IMR-90 (cell line): Measurements from ENCODE around the gene CTBP2. TPM values are rescaled to one million over a fixed set of nuclear protein-coding genes. Genes with fewer than 3 reads are reported as not detected.

ENCODE experiments used
- ATAC-seq: fragments of 200-7000 bp; cut with Tn5 transposase; 2 replicates; pipeline ENCODE4 v1.9.1; 2020; ENCODE audit warnings: low read depth, mild to moderate bottlenecking, moderate library complexity
- BruUV-seq: library from RNA; stranded (reverse); fragments of 400-500 nt; replicated peaks from 2 replicates; lab custom pipeline; 2021; lab: Mats Ljungman, UMichigan
- CTCF ChIA-PET: fragments of 300-600 bp; formaldehyde crosslinking; extraction: SDS; loops from one replicate; lab custom pipeline; 2021; ENCODE audit warnings: antibody characterized with exemption; lab: Yijun Ruan, JAX
- POLR2A ChIA-PET: fragments of 300-600 bp; sonication (Branson Sonifier 250); formaldehyde crosslinking; loops from one replicate; lab custom pipeline; 2022; ENCODE audit warnings: antibody characterized with exemption; ENCODE audit not compliant: unreplicated experiment; lab: Charles Lee
- DNase-seq: peaks from one replicate; pipeline ENCODE4 v3.0.0; 2013
- H2AFZ ChIP-seq: replicated peaks from 2 replicates; pipeline ENCODE3; 2013; ENCODE audit warnings: low read length, mild to moderate bottlenecking; ENCODE audit not compliant: poor library complexity
- H2AK5ac ChIP-seq: 2 replicates; pipeline ENCODE4 v1.6.1; 2013; ENCODE audit warnings: low read depth, low read length, inconsistent platforms
- H2AK9ac ChIP-seq: replicated peaks from 2 replicates; pipeline ENCODE3; 2013; ENCODE audit warnings: mild to moderate bottlenecking, low read depth, low read length, moderate library complexity; ENCODE audit not compliant: poor library complexity
- H2BK120ac ChIP-seq: 2 replicates; pipeline ENCODE4 v1.6.1; 2013; ENCODE audit warnings: low read depth, low read length, inconsistent platforms
- H2BK15ac ChIP-seq: 3 replicates; pipeline ENCODE4 v1.6.1; 2013; ENCODE audit warnings: low read depth, low read length, inconsistent platforms
- H2BK20ac ChIP-seq: 2 replicates; pipeline ENCODE4 v1.6.1; 2013; ENCODE audit warnings: low read depth, mild to moderate bottlenecking, inconsistent platforms, low read length, moderate library complexity
- H2BK5ac ChIP-seq: 2 replicates; pipeline ENCODE4 v1.6.1; 2013; ENCODE audit warnings: mild to moderate bottlenecking, low read depth, low read length, inconsistent platforms; ENCODE audit not compliant: poor library complexity, severe bottlenecking
- H3K14ac ChIP-seq: replicated peaks from 2 replicates; pipeline ENCODE4 v1.6.1; 2013; ENCODE audit warnings: low read depth, low read length, inconsistent platforms
- H3K18ac ChIP-seq: 2 replicates; pipeline ENCODE4 v1.6.1; 2013; ENCODE audit warnings: low read depth, low read length, control low read depth
- H3K23ac ChIP-seq: 2 replicates; pipeline ENCODE4 v1.6.1; 2013; ENCODE audit warnings: low read depth, low read length, inconsistent platforms
- H3K27ac ChIP-seq: 2 replicates; pipeline ENCODE4 v1.5.1; 2013; ENCODE audit warnings: mild to moderate bottlenecking, control low read depth, low read length; ENCODE audit not compliant: insufficient read depth
- H3K27me3 ChIP-seq: 2 replicates; pipeline ENCODE4 v1.6.1; 2013; ENCODE audit warnings: low read length; ENCODE audit not compliant: control insufficient read depth, insufficient read depth
- H3K36me3 ChIP-seq: 2 replicates; pipeline ENCODE4 v1.6.1; 2013; ENCODE audit warnings: low read length, mixed read lengths; ENCODE audit not compliant: control insufficient read depth, insufficient read depth
- H3K4ac ChIP-seq: 2 replicates; pipeline ENCODE4 v1.6.1; 2013; ENCODE audit warnings: low read depth, low read length, inconsistent platforms
- H3K4me1 ChIP-seq: 2 replicates; pipeline ENCODE4 v1.6.1; 2013; ENCODE audit warnings: low read length, mixed read lengths; ENCODE audit not compliant: control insufficient read depth, insufficient read depth
- H3K4me2 ChIP-seq: 2 replicates; pipeline ENCODE4 v1.6.1; 2013; ENCODE audit warnings: low read depth, mild to moderate bottlenecking, control low read depth, low read length, moderate library complexity
- H3K4me3 ChIP-seq: 2 replicates; pipeline ENCODE4 v1.5.1; 2013; ENCODE audit warnings: low read depth, mild to moderate bottlenecking, control low read depth, low read length, moderate library complexity; ENCODE audit not compliant: insufficient read depth
- H3K56ac ChIP-seq: 2 replicates; pipeline ENCODE4 v1.6.1; 2013; ENCODE audit warnings: low read length, inconsistent platforms; ENCODE audit not compliant: insufficient read depth; ENCODE audit errors: extremely low read depth
- H3K79me1 ChIP-seq, 2 experiments: 2 replicates each; pipeline ENCODE4 v1.6.1; 2013; ENCODE audit warnings: low read length in 2 of 2, inconsistent platforms in 1 of 2, low read depth in 1 of 2
- H3K9ac ChIP-seq: 2 replicates; pipeline ENCODE4 v1.6.1; 2013; ENCODE audit warnings: low read depth, low read length, control low read depth
- H3K9me1 ChIP-seq: 2 replicates; pipeline ENCODE4 v1.6.1; 2013; ENCODE audit warnings: low read length, inconsistent platforms; ENCODE audit not compliant: insufficient read depth
- H3K9me3 ChIP-seq: 2 replicates; pipeline ENCODE4 v1.6.1; 2013; ENCODE audit warnings: low read length; ENCODE audit not compliant: control insufficient read depth, insufficient read depth
- H4K20me1 ChIP-seq: 2 replicates; pipeline ENCODE4 v1.6.1; 2013; ENCODE audit warnings: low read length, inconsistent platforms; ENCODE audit not compliant: insufficient read depth
- H4K5ac ChIP-seq: 2 replicates; pipeline ENCODE4 v1.6.1; 2013; ENCODE audit warnings: mild to moderate bottlenecking, low read depth, low read length, control low read depth
- H4K8ac ChIP-seq, 2 experiments: 2 replicates each; pipeline ENCODE4 v1.6.1; 2013; ENCODE audit warnings: low read depth in 2 of 2, low read length in 2 of 2, control low read depth in 1 of 2, inconsistent platforms in 1 of 2
- H4K91ac ChIP-seq: 2 replicates; pipeline ENCODE4 v1.6.1; 2013; ENCODE audit warnings: low read depth, low read length, inconsistent platforms; ENCODE audit not compliant: insufficient read depth
- CHD1 ChIP-seq: IDR thresholded peaks from 2 replicates; pipeline ENCODE4 v1.6.1; 2012; ENCODE audit warnings: low read depth, low read length, improper control_type of control experiment
- FOS ChIP-seq: fragments of 150-350 bp; IDR thresholded peaks from 2 replicates; pipeline ENCODE4 v1.6.1; 2016; ENCODE audit warnings: low read depth, low read length
- WGBS, 2 experiments: methylation state at CpG; one replicate each; pipeline versions ENCODE4 v1.1.5 to v1.1.7; 2013; ENCODE audit warnings: missing lambda C conversion rate in 2 of 2; ENCODE audit not compliant: insufficient read length in 1 of 2; ENCODE audit errors: extremely low coverage in 2 of 2; 5-methylcytosine and 5-hydroxymethylcytosine counted together
- dilution Hi-C: fragments of 300-500 bp; cut with HindIII; formaldehyde crosslinking; loops from one replicate; pipeline ENCODE4 v1.14.3; 2018; ENCODE audit warnings: low sequenced_read_pairs; ENCODE audit not compliant: unreplicated experiment
- in situ Hi-C: fragments of 300-500 bp; cut with MboI; formaldehyde crosslinking; loops from 3 replicates; pipeline ENCODE4 v1.14.3; 2019; ENCODE audit warnings: low sequenced_read_pairs, inconsistent platforms, mixed read lengths
- intact Hi-C: fragments of 100-400 bp; cut with micrococcal nuclease; formaldehyde crosslinking; loops from 2 replicates; pipeline ENCODE4 v1.10.0; 2022
- polyA plus RNA-seq, 3 experiments: library from polyadenylated mRNA; depleted of rRNA; stranded (reverse); fragments of >200 nt; gene quantifications; 2 replicates each; pipeline ENCODE4 v1.2.3, GENCODE V29; 2012; ENCODE audit warnings: low replicate concordance in 1 of 3
- total RNA-seq: library from RNA; depleted of rRNA; stranded (reverse); fragments of >200 nt; gene quantifications from 2 replicates; pipeline ENCODE4 v1.2.3, GENCODE V29; 2012
- TF ChIP-seq, protein P1 (sequence below): conservative IDR thresholded peaks from 2 replicates; pipeline ENCODE4 v1.5.1; 2012; ENCODE audit warnings: mild to moderate bottlenecking, low read depth, low read length, improper control_type of control experiment

Gene CTBP2
- total and polyA plus RNA-seq, 2 of the 4 experiments (the other 2 are of a cell fraction): 81.0 to 86.6 TPM

GRCh38 chr10:125118011-125118611 is 42.3 kb downstream of the CTBP2 start:
- Histone ChIP-seq H3K4me2 (no peak overlapping the region; the same call in 1 of the 2 replicates), H3K14ac (0 out of 2 replicates have a peak overlapping the region, but pooled peaks have one; percentile 3), H3K36me3 (peaks cover 6% of the 10 kb centered on the region; the same call in 1 of the 2 replicates), H2BK5ac (no peak overlapping the region), H3K27ac (peak overlapping the region; percentile 4; the same call in 1 of the 2 replicates), H3K9me1 (peaks cover 68% of the 10 kb centered on the region), H3K56ac (no peak overlapping the region), H2AFZ (no peak overlapping the region), H3K4me1 (peaks cover 24% of the 10 kb centered on the region; the same call in 1 of the 2 replicates), H4K91ac (0 out of 2 replicates have a peak overlapping the region, but pooled peaks have one; percentile 32), H2AK9ac (no peak overlapping the region), H3K9ac (no peak overlapping the region), H4K8ac (peak overlapping the region in 1 of 2 experiments; percentile 19; a peak in 2 of 4 replicates), H4K5ac (no peak overlapping the region), H3K4ac (no peak overlapping the region; the same call in 1 of the 2 replicates), H3K23ac (no peak overlapping the region), H2BK20ac (no peak overlapping the region), H3K79me1 (peaks cover 45 to 93% of the 10 kb centered on the region in 2 experiments), H4K20me1 (peaks cover 97% of the 10 kb centered on the region), H2AK5ac (peak overlapping the region; percentile 33; the same call in 1 of the 2 replicates), H3K27me3 (no peaks in the 10 kb centered on the region), H3K9me3 (no peaks in the 10 kb centered on the region), H3K18ac (no peak overlapping the region), H2BK15ac (no peak overlapping the region), H3K4me3 (no peak overlapping the region), H2BK120ac (no peak overlapping the region)
- CTCF ChIA-PET: no interaction called here
- no peak; the same call in 1 of the 2 replicates for ATAC-seq
- in situ Hi-C loops (no loop called here), dilution Hi-C loops (no loop called here), intact Hi-C loops (no loop called here)
- POLR2A ChIA-PET: no interaction called here
- no peak for DNase-seq
- TF ChIP-seq, protein P1, sequence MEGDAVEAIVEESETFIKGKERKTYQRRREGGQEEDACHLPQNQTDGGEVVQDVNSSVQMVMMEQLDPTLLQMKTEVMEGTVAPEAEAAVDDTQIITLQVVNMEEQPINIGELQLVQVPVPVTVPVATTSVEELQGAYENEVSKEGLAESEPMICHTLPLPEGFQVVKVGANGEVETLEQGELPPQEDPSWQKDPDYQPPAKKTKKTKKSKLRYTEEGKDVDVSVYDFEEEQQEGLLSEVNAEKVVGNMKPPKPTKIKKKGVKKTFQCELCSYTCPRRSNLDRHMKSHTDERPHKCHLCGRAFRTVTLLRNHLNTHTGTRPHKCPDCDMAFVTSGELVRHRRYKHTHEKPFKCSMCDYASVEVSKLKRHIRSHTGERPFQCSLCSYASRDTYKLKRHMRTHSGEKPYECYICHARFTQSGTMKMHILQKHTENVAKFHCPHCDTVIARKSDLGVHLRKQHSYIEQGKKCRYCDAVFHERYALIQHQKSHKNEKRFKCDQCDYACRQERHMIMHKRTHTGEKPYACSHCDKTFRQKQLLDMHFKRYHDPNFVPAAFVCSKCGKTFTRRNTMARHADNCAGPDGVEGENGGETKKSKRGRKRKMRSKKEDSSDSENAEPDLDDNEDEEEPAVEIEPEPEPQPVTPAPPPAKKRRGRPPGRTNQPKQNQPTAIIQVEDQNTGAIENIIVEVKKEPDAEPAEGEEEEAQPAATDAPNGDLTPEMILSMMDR: no peak
- TF ChIP-seq CHD1 (no peak), FOS (no peak)
- BruUV-seq: no TSS peak
- 47% methylated on average over 7 of the region's 14 CpGs; no CpG with 5 or more reads in 1 of the 2 experiments for WGBS, 2 experiments
